Brain microvascular endothelial cell (primary cell): ENCODE measurements around the gene EIF1AX.

Source experiments
- DNase-seq: peaks from one replicate; pipeline ENCODE4 v3.0.0-alpha.2; 2020
- H3K27ac ChIP-seq: fragments of 250-450 bp; sonication (Bioruptor Pico); 2 replicates; pipeline ENCODE4 v1.5.1; 2020; ENCODE audit warnings: mild to moderate bottlenecking, moderate library complexity
- H3K27me3 ChIP-seq: fragments of 250-450 bp; sonication (Bioruptor Pico); replicated peaks from 2 replicates; pipeline ENCODE4 v1.5.1; 2020; ENCODE audit warnings: mild to moderate bottlenecking
- H3K36me3 ChIP-seq: fragments of 250-450 bp; sonication (Bioruptor Pico); replicated peaks from 2 replicates; pipeline ENCODE4 v1.5.1; 2020; ENCODE audit warnings: mild to moderate bottlenecking
- H3K4me3 ChIP-seq: 2 replicates; pipeline ENCODE4 v1.5.1; 2011; ENCODE audit warnings: low read depth, mild to moderate bottlenecking, control low read depth, low read length, moderate library complexity
- in situ Hi-C: cut with HindIII; loops from 2 replicates; pipeline ENCODE4 v1.10.0; 2017; ENCODE audit warnings: low sequenced_read_pairs, low pct_ligation_motif_present
- TF ChIP-seq, protein P1 (sequence below): IDR thresholded peaks from 2 replicates; pipeline ENCODE4 v1.5.1; 2011; ENCODE audit warnings: low read depth, mild to moderate bottlenecking, moderate library complexity, low read length, control low read depth, inconsistent platforms; ENCODE audit errors: missing control alignments

Gene EIF1AX

GRCh38 chrX:20147561-20147960 lies 5.9 kb upstream of the EIF1AX start:
- TF ChIP-seq, protein P1, sequence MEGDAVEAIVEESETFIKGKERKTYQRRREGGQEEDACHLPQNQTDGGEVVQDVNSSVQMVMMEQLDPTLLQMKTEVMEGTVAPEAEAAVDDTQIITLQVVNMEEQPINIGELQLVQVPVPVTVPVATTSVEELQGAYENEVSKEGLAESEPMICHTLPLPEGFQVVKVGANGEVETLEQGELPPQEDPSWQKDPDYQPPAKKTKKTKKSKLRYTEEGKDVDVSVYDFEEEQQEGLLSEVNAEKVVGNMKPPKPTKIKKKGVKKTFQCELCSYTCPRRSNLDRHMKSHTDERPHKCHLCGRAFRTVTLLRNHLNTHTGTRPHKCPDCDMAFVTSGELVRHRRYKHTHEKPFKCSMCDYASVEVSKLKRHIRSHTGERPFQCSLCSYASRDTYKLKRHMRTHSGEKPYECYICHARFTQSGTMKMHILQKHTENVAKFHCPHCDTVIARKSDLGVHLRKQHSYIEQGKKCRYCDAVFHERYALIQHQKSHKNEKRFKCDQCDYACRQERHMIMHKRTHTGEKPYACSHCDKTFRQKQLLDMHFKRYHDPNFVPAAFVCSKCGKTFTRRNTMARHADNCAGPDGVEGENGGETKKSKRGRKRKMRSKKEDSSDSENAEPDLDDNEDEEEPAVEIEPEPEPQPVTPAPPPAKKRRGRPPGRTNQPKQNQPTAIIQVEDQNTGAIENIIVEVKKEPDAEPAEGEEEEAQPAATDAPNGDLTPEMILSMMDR, result no peak
- DNase-seq, result no peak
- H3K27me3 ChIP-seq, result no peaks in the 10 kb centered on the region
- no peak overlapping the region for H3K4me3 ChIP-seq
- no peak overlapping the region for H3K27ac ChIP-seq
- H3K36me3 ChIP-seq, result no peaks in the 10 kb centered on the region
- in situ Hi-C loops, result no loop called here

GRCh38 chrX:20144491-20144890 lies 2.9 kb upstream of the EIF1AX start:
- Histone ChIP-seq H3K4me3 (no peak overlapping the region), H3K36me3 (no peaks in the 10 kb centered on the region), H3K27ac (no peak overlapping the region), H3K27me3 (no peaks in the 10 kb centered on the region)
- DNase-seq, result peak; percentile 31
- in situ Hi-C loops, result no loop called here
- TF ChIP-seq, protein P1, result no peak

DNA sequence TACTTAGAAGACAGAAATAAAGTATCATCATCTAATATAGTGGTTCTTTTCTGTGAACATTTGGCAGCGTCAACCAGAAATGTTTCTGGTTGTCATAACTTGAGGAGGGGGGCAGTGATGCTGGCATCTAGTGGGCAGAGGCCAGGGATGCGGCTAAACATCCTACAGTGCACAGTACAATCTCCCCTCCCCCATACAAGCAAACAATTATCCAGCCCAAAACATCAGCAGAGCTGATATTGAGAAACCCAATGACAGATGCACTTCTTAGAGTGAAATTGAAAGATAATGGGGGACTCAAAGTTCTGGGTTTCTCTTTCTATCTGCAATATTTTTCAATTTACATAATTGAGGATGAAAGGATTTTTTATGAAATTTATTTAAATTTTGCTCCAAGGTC lies 1.9 kb upstream of the EIF1AX start:
- in situ Hi-C loops, result no loop called here
- Histone ChIP-seq H3K27ac (no peak overlapping the region), H3K27me3 (no peaks in the 10 kb centered on the region), H3K36me3 (peaks cover 2% of the 10 kb centered on the region), H3K4me3 (no peak overlapping the region)
- TF ChIP-seq, protein P1, result no peak
- no peak for DNase-seq

GRCh38 chrX:20143111-20143510 lies 1.5 kb upstream of the EIF1AX start:
- TF ChIP-seq, protein P1, result no peak
- no peak for DNase-seq
- H3K27me3 ChIP-seq, result no peaks in the 10 kb centered on the region
- in situ Hi-C loops, result no loop called here
- peaks cover 4% of the 10 kb centered on the region for H3K36me3 ChIP-seq
- H3K4me3 ChIP-seq, result no peak overlapping the region
- no peak overlapping the region for H3K27ac ChIP-seq

GRCh38 chrX:20140420-20140819 lies 1.2 kb downstream of the EIF1AX start:
- in situ Hi-C loops, result no loop called here
- DNase-seq, result no peak
- Histone ChIP-seq H3K27ac (no peak overlapping the region), H3K27me3 (no peaks in the 10 kb centered on the region), H3K36me3 (peaks cover 17% of the 10 kb centered on the region), H3K4me3 (peak overlapping the region; percentile 98)
- TF ChIP-seq, protein P1, result no peak

- Histone ChIP-seq H3K36me3 (peaks cover 20% of the 10 kb centered on the region), H3K27ac (no peak overlapping the region), H3K4me3 (peak overlapping the region; percentile 98), H3K27me3 (no peaks in the 10 kb centered on the region)
- DNase-seq, result no peak
- in situ Hi-C loops, result no loop called here
- TF ChIP-seq, protein P1, result no peak
Observed at GRCh38 chrX:20139966-20140365, 1.7 kb downstream of the EIF1AX start.
